Left renal pelvis (tissue), 4 donors: ENCODE measurements around the gene HECTD2. TPM values are rescaled to one million over a fixed set of nuclear protein-coding genes. Genes with fewer than 3 reads are reported as not detected.

ENCODE experiments used
- DNase-seq, 4 donors: peaks; one replicate each; pipeline ENCODE4 v3.0.0-alpha.2; 2013; ENCODE audit warnings: low read depth in 4 of 4, low spot score in 3 of 4
- polyA plus RNA-seq, 4 donors: library from polyadenylated mRNA; unstranded; fragments of 120-200 nt; gene quantifications; one replicate each; pipeline ENCODE4 v1.2.1, GENCODE V29; 2013; ENCODE audit not compliant: insufficient read length in 4 of 4

HECTD2 gene
- polyA plus RNA-seq, 4 donors, result 26.3 to 36.2 (median 34.3) TPM

- no peak for DNase-seq
These were observed 153.9 kb downstream of the HECTD2 start for GRCh38 chr10:91564026-91564425.

Other genes with a start within 250 kb of the HECTD2 start
- 10 to 100 TPM; 23.9 to 39.5 (median 29.8) TPM for gene PCGF5, start 189.7 kb upstream of the HECTD2 start, polyA plus RNA-seq
- 10 to 100 TPM; 34.8 to 52.5 (median 49.6) TPM for gene PPP1R3C, start 222.7 kb downstream of the HECTD2 start, polyA plus RNA-seq